ENCODE measurements around the gene ALDH3B1. TPM values are rescaled to one million over a fixed set of nuclear protein-coding genes. Genes with fewer than 3 reads are reported as not detected.

The ALDH3B1 gene
- total and polyA plus RNA-seq, 9 of the 15 experiments (the other 6 are each of a cell fraction or from before 2014, with no cell fraction given) = 0.01 to 0.35 (median 0.07) TPM; not detected in 2

GRCh38 chr11:68016161-68016903, 6.2 kb downstream of the ALDH3B1 start (continued):
- TF ChIP-seq ARID4B (CRISPR knock-in tag; IDR thresholded peaks at IDR 0.05) (no peak), ZFX (CRISPR knock-in tag; IDR thresholded peaks at IDR 0.05) (no peak), TARDBP (IDR thresholded peaks at IDR 0.05) (no peak), FOXJ2 (tag; IDR thresholded peaks at IDR 0.05) (no peak), BCOR (IDR thresholded peaks at IDR 0.05) (peak; percentile 39; the same call in 1 of the 2 replicates), PCBP2 (IDR thresholded peaks at IDR 0.05; ENCODE audit: low read depth, low read length, poor library complexity, severe bottlenecking) (no peak), HLTF (IDR thresholded peaks at IDR 0.05) (no peak), RBM15 (IDR thresholded peaks at IDR 0.05; ENCODE audit: insufficient read depth, low read length) (no peak)

Data from K562 (cell line).